AG09319 (cell line): Measurements from ENCODE around the gene TENT5C.

Experiments
- DNase-seq: peaks from one replicate; pipeline ENCODE4 v3.0.0-alpha.2; 2010; ENCODE audit warnings: low read depth; ENCODE audit errors: extremely low read depth
- TF ChIP-seq, protein P1 (sequence below): IDR thresholded peaks from 2 replicates; pipeline ENCODE4 v1.5.1; 2011; ENCODE audit warnings: low read depth, mild to moderate bottlenecking, inconsistent platforms, low read length, moderate library complexity

Gene TENT5C

DNA sequence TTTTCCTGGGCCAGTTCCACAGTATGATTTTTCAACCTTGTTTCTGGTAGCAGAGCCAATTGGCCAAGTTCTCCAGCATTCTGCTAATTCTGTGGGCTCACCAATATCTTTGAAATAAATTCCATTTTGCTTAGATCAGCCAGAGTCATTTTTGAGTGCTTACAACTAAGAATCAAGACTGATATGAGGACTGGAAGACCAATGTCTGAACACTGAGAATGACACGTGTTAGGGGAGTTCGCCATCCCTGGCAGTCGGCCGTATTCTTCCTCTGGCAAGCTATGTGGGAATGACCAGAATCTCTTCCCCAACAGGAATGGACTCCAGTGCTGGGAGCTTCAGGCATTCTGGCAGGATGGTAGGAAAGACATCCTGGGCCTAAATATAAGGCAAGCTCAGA is 4.9 kb upstream of the TENT5C start:
- TF ChIP-seq, protein P1, sequence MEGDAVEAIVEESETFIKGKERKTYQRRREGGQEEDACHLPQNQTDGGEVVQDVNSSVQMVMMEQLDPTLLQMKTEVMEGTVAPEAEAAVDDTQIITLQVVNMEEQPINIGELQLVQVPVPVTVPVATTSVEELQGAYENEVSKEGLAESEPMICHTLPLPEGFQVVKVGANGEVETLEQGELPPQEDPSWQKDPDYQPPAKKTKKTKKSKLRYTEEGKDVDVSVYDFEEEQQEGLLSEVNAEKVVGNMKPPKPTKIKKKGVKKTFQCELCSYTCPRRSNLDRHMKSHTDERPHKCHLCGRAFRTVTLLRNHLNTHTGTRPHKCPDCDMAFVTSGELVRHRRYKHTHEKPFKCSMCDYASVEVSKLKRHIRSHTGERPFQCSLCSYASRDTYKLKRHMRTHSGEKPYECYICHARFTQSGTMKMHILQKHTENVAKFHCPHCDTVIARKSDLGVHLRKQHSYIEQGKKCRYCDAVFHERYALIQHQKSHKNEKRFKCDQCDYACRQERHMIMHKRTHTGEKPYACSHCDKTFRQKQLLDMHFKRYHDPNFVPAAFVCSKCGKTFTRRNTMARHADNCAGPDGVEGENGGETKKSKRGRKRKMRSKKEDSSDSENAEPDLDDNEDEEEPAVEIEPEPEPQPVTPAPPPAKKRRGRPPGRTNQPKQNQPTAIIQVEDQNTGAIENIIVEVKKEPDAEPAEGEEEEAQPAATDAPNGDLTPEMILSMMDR, result no peak
- DNase-seq, result no peak

DNA sequence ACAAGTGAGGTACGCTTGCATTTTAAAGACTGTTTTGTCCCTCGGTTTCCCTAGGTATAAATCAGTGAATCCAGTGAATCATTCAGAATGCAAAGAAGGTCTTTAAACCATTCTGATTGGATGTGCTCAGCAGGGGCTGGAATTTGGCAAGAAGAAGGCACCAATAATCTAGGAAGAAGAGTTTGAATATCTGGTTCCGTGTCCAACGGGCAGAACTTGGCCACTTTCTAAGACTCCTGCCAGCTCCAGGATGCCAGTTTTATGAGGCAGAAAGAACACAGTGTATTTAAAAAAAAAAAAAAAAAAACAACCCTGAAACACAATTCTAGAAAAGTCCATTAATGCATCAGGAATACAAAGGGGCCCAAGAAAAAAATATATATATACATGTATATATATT is 3.0 kb upstream of the TENT5C start:
- TF ChIP-seq, protein P1, result no peak
- no peak for DNase-seq

DNA sequence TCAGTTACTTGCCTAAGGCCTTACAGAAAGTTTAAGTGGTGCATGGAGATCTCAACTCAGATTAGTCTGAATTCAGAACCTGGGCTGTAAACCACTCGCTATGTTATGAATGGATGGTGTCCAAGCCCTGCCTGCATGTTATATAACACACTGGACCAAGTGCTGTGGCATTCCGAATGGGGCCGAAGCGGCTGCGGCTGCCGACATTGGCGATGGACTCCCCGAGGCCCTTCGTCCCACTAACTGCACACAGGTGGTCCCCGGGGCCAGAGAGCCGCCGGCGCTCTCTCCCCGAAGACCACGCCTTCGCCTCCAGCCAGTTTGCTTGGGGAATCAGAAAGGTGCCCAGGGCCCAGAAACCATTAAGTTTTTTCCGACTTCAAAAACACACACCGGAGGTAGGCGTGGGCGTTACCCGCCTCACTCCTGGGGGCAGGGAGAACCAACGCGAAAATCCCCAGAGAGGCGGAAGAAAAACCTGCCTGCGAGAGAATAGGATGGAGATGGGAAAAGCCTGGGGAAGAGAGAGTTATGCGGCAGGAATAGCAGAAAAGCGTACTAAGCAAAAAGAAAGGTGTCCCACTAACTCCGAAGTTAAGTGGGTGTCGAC is 579 bp upstream of the TENT5C start:
- TF ChIP-seq, protein P1, result no peak
- no peak for DNase-seq

DNA sequence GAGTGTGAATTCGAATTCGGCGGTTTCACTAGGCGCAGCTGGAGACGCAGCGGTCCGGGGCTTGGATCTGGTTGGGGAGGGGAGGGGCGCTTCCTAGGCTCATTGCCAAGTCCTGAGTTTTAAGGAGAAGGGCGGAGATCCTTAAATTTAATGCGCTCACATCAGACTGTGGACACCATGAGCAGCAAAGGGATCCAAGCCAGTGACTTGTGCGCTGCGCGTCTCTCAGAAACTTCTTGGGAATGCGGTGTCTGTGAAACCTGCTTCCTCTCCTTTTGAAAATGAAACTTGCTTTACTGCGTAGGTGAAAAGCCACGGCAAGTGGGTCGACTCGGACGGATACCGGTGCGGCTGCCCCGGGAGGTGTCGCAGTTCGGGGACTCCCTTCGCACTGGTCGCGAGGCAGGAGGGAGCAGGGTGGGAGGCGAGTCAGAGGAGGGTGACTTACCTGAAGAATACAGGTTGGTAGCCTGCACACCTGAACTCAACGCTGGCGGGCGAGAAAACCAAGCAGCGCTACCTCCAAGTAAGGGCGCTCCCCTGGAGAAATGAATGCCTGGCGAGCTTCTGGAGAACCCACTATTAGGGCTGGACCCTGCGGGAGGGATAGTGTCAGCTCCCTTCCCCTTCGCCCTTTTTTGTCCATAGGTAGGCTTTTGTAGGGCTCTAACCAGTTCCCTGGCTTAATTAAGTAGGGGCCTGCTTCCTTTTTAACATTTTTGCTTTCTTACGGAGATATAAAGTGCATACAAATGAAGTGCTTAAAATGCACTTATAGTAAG is 992 bp downstream of the TENT5C start:
- no peak for DNase-seq
- TF ChIP-seq, protein P1, result no peak

DNA sequence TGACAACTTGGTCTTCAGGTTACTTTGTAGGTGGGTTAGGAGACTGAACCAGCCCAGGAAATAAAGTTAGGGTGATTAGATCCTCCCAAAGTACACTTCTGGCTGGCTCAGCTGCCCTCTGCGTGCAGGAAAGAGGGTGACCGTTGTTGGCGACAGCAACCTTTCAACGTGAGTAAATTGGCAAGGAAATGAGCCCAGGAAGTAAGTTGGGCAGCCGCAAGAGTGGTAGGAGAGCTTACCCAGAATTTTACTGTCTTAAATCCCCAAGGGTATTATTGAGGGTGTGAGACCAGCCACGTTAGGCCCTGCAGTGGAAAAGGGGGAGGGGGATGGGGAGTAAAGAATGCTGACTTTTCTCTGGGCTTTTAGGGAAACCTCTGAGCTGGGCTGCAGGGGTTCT is 1.6 kb downstream of the TENT5C start:
- TF ChIP-seq, protein P1, result no peak
- no peak for DNase-seq

DNA sequence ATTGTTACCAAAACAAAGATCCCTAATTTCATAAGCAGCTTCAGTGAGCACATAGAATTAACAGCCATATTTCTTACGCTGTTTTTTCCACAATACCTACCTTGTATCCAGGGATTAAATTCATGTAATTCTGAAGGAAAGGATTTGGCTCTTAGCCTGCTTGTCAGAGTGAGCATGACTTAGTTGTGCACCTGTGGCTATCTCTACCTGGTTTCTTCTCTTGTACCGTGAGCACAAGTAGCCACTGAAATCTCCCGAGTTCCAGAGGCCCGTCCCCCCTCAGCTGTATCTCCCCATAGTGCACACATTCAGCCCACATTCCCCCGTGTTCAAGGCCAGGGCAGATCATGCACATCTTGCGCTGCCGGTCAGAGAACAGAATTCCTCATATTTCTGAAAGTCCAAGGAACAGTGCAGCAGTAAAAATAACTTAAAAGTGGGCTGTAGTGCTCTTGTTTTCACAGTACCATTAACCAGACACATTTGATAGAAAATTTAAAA is 2.3 kb downstream of the TENT5C start:
- no peak for DNase-seq
- TF ChIP-seq, protein P1, result no peak

DNA sequence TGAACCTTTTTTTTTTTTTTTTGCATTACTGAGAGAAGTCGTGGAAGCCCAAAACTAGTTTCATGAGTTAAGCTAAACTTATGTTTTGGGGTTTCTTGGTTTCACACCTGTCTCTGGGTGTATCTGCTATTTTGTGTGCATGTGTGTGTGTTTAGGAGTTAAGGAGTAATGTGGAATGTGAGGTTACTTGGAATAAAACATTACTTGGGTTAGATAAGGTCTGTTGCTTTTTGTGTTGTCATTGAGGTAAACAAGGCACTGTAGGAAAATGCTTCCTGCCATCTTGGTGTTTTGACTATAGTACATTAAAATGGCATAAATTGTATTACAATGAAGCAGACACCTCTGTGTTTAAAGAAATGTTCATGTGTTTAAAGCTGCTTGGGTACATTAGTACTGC is 2.9 kb downstream of the TENT5C start:
- TF ChIP-seq, protein P1, result no peak
- no peak for DNase-seq
